ENCODE data around the gene RXFP1.

Gene RXFP1

GRCh38 chr4:158544141-158544540, 22.5 kb downstream of the RXFP1 start:
- no peak for DNase-seq

GRCh38 chr4:158553364-158553763, 31.7 kb downstream of the RXFP1 start:
- no peak for DNase-seq

GRCh38 chr4:158560284-158560683, 38.6 kb downstream of the RXFP1 start:
- no peak for DNase-seq

- no peak for DNase-seq
Observed at GRCh38 chr4:158566860-158567259, 45.2 kb downstream of the RXFP1 start.

DNA sequence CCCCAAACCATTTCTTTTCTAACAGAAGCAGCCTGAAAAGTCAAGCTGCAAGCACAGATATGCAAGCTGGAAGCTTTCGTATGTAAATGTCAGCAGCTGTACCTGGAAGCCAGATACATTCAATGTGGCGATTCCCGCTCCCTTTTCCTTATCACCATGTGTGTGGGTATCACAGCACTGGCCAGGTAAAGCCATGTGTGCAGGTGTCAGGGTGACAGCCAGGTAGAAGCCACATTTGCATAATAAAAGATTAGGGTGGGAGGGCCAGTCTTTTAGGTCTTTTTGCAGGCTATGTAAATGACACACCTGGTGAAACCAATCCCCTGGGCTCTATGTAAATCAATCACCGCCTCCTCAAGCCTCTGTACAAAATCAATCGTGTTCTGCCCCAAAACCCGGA, 50.1 kb downstream of the RXFP1 start:
- no peak for DNase-seq

DNA sequence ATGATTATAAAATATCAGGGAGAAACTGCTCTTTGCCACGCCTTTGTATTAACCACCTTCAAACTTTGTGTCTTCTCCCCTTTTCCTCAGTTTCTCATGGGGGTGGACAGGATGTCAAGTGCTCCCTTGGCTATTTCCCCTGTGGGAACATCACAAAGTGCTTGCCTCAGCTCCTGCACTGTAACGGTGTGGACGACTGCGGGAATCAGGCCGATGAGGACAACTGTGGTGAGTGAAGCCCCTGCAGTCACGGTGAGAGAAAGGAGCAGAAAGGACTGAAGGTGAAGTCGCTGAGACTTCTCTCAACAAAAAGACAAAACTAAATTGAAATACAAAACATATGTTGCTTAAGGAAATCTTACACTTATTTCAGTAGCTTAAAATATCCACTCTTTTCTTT, 50.9 kb downstream of the RXFP1 start:
- no peak for DNase-seq

- DNase-seq: no peak
Observed at GRCh38 chr4:158578476-158578875, 56.8 kb downstream of the RXFP1 start.

DNA sequence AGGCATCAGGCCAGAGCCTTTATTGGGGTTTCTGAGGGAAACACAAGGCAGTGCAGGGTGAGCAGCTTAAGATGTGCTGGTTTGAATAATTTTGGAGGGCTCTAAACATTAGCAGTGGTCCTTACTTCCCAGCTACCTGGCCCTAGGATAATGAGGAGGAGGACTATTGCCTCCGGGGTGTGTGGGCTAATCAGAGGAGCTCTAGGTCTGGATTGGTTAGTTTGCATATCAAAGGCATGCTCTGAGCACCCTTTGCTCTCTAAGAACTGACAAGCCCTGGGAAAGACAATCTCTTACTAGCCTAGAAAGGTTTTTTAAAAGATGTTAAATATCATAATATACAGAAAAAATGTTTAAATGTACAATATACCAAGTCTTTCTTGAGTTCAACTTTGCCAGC, 58.4 kb downstream of the RXFP1 start:
- DNase-seq: no peak

DNA sequence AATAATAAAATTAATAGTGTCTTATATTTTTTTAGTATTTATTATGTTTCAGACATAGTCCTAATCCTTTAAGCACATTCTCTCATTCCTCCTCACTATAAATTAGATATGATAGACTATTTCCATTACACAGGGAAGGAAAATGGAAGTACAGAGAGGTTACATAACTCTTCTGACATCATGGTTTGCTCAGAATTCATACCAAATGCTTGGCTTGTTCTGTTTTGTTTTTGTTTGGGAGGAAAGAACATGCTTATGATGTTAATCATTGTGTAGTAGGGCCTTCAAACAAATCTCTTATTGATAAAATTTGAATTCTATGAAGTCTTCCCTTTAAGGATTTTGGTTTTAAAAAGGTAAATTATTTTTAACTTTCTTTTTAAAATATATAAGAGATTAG, 59.5 kb downstream of the RXFP1 start:
- no peak for DNase-seq

DNA sequence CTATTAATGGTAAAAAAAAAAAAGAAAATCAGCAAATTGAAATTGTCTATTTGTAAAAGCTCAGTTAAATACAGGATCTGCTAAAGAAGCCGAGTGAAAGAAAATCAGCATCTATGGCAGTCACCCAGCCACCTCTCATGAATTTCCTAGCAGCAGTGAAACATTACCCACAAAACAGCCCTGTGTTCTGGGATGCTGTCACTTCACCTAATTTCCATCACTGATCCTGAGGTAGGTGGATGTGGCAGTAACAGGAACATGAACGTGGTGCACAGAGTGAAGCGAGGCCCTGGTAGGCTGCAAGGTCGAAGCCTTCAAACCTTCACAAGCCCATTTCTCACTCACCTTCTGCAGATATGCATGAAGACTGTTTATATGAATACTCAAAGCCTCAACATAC, 65.2 kb downstream of the RXFP1 start:
- DNase-seq: no peak

DNA sequence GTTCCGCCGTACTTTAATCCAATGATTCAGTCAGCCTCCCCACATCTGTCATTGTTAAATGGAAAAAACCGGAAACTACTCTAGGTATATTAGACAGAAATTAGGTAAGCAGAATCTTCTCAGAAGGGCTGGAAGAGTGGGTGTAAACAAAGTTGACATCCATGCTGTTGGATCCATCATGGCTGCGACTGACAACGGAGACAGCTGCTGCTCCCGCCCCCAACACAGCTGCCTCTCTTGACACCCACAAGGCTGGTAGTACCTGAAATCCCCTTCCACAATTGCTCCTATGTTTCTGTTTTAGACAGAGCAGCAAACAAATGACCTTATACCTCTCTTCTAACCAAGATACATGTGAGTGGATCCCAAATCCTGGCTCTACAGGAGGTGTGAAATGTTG, 66.6 kb downstream of the RXFP1 start:
- no peak for DNase-seq

DNA sequence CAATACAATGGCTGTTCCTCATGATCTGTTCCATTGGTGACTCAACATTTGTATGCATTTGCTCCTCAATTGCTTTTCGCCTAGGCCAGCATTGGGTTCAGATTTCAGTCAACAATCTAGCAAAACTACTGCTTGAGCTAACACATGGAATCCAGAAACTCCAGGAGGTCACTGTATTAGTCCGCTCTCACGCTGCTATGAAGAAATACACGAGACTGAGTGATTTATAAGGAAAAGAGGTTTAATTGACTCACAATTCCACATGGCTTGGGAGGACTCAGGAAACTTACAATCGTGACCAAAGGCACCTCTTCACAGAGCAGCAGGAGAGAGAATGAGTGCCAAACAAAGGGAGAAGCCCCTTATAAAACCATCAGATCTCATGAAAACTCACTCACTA, 67.1 kb downstream of the RXFP1 start:
- no peak for DNase-seq

GRCh38 chr4:158590306-158590705, 68.6 kb downstream of the RXFP1 start:
- no peak for DNase-seq

- no peak for DNase-seq
Observed at GRCh38 chr4:158590824-158591223, 69.1 kb downstream of the RXFP1 start.

- no peak for DNase-seq
Observed at GRCh38 chr4:158597879-158598596, 76.4 kb downstream of the RXFP1 start.

GRCh38 chr4:158599150-158599549, 77.5 kb downstream of the RXFP1 start:
- DNase-seq: no peak

DNA sequence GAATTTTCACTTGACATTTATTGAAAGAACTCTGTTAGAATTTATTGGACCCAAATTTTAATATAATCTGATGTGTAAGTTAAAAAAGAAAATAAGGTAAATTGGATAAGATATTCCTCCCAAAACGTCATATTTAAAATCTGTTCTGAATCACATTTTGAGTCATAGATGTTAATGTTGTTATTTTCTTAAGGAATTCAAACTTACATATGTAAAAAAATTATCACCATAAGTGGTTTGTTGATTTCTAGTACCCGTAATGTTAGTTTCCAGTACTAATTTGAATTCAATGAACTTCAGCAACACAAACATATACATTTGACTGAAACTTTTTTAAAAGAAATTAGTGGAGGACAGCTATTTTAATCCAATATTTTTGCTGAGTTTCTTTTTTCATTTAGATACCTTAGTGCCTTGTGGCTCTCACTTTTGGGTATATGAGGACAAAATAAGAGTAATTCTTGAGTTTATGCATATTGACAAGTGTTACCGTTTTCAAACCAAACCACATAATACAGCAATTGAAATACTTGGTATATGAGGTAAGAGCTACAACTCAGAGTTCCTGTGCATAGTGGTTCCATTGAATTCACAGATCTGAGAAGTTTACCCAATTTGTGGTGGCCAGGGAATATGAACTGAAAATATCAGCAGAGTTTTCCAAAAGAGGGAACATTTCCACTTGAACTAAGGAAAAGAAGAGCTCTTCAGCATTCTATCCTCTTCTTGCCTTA, 78.2 kb downstream of the RXFP1 start:
- no peak for DNase-seq

DNA sequence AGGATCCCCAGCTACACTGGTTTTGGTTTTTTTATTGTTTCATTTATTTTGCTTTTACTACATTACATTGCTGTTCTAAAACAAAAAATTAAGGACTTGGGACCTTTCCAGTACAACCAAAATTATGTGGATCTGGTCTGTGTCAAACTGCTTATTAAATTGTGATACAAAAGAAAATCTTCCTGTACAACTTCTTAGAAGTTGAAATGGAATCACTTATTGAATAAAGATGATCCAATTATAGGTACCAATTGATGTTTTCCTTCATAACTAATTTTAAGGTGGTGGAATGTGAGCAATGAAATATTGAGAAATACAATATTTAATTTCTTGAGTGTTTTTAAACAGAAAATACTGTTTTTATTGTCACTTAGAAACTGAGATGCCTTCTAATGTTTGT, 82.7 kb downstream of the RXFP1 start:
- no peak for DNase-seq

- no peak for DNase-seq
Observed at GRCh38 chr4:158605393-158605792, 83.7 kb downstream of the RXFP1 start.

DNA sequence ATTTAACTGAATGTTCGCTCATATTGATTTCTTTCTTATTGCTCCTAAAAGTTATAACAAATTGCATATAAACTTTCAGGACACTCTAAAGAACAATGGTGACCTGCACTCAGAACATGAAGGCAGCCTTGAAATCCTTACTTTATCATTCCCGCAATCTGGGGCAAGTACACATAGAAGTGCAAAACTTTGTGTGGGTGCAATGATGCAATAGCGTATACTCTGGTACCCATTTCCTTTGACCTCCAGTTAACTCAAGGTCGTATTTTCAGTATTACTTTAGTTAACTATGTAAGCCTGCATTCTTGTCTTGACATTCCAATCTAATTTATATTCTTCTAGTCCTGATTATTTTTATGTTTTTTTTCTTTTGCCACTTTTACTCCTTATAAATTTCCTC, 85.3 kb downstream of the RXFP1 start:
- no peak for DNase-seq

DNA sequence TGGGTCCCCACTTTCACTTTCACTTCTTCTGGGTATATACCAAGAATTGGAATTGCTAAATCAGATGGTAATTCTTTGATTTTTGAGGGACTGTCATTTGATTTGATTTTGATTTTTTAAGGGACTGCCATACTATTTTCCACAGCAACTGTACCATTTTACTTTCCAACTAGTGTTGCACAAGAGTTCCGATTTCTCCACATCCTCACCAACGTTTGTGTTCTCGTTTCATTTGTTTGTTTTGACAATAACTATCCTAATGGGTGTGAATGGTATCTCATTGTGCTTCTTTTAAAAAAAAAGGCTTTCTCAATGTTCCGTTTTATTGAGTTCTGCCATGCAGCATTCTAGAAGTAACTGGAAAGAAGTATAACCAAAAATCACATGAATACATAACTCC, 87.4 kb downstream of the RXFP1 start:
- DNase-seq: no peak

- no peak for DNase-seq
Observed at GRCh38 chr4:158610790-158611189, 89.1 kb downstream of the RXFP1 start.

- no peak for DNase-seq
Observed at GRCh38 chr4:158613046-158613445, 91.4 kb downstream of the RXFP1 start.

- no peak for DNase-seq
Observed at GRCh38 chr4:158617956-158618355, 96.3 kb downstream of the RXFP1 start.

GRCh38 chr4:158621729-158622128, 100.0 kb downstream of the RXFP1 start:
- no peak for DNase-seq
